WTC11 (cell line): ENCODE results near the gene NBEA. TPM values are rescaled to one million over a fixed set of nuclear protein-coding genes. Genes with fewer than 3 reads are reported as not detected.

Experiments
- ATAC-seq: fragments of 200-7000 bp; cut with Tn5 transposase; 2 replicates; pipeline ENCODE4 v1.10.0; 2021; ENCODE audit warnings: mild to moderate bottlenecking, moderate library complexity
- CTCF ChIA-PET: fragments of 300-600 bp; sonication (Branson Sonifier 250); formaldehyde crosslinking; loops from one replicate; lab custom pipeline; 2021; ENCODE audit warnings: antibody characterized with exemption; lab: Charles Lee
- POLR2A ChIA-PET: fragments of 350-600 bp; sonication (Branson Sonifier 250); formaldehyde crosslinking; loops from one replicate; lab custom pipeline; 2021; ENCODE audit warnings: antibody characterized with exemption; lab: Charles Lee
- DNase-seq: peaks from one replicate; pipeline ENCODE4 v3.0.0; 2021; ENCODE audit warnings: low spot score
- H3K27ac Mint-ChIP-seq: 2 replicates; pipeline ENCODE4 v1.8.0; 2021; ENCODE audit warnings: mixed read lengths
- H3K27me3 Mint-ChIP-seq: 2 replicates; pipeline ENCODE4 v1.8.0; 2021; ENCODE audit warnings: low read depth, mild to moderate bottlenecking, moderate library complexity, mixed read lengths
- H3K36me3 Mint-ChIP-seq: 2 replicates; pipeline ENCODE4 v1.8.0; 2021; ENCODE audit warnings: mixed read lengths
- H3K4me1 Mint-ChIP-seq: 2 replicates; pipeline ENCODE4 v1.8.0; 2022; ENCODE audit warnings: mixed read lengths
- H3K4me3 Mint-ChIP-seq: 2 replicates; pipeline ENCODE4 v1.8.0; 2021; ENCODE audit warnings: mild to moderate bottlenecking, moderate library complexity, mixed read lengths
- H3K9me3 Mint-ChIP-seq: 2 replicates; pipeline ENCODE4 v1.8.0; 2021; ENCODE audit warnings: mixed read lengths
- GABPB1 ChIP-seq: sonication (generic); formaldehyde crosslinking; IDR thresholded peaks from 2 replicates; pipeline ENCODE4 v1.8.1; 2023; ENCODE audit warnings: mild to moderate bottlenecking, missing genetic modification reagents
- MXD4 ChIP-seq: fragments of 250-450 bp; sonication (Bioruptor Pico); IDR thresholded peaks from 2 replicates; pipeline ENCODE4 v1.8.0; 2021; ENCODE audit warnings: mild to moderate bottlenecking, moderate library complexity, borderline replicate concordance
- MYBL2 ChIP-seq: sonication (generic); formaldehyde crosslinking; IDR thresholded peaks from 2 replicates; pipeline ENCODE4 v1.8.1; 2023; ENCODE audit warnings: mild to moderate bottlenecking, moderate library complexity, missing genetic modification reagents
- NFYB ChIP-seq: sonication (generic); formaldehyde crosslinking; conservative IDR thresholded peaks from 2 replicates; pipeline ENCODE4 v1.8.0; 2022; ENCODE audit warnings: low read depth, missing genetic modification reagents
- PRRX2 ChIP-seq: fragments of 250-450 bp; sonication (Bioruptor Pico); IDR thresholded peaks from 2 replicates; pipeline ENCODE4 v1.8.0; 2021; ENCODE audit warnings: mild to moderate bottlenecking
- RELA ChIP-seq: sonication (generic); formaldehyde crosslinking; IDR thresholded peaks from 2 replicates; pipeline ENCODE4 v1.8.1; 2022; ENCODE audit warnings: missing genetic modification reagents, mild to moderate bottlenecking, borderline replicate concordance
- SP1 ChIP-seq: sonication (generic); formaldehyde crosslinking; conservative IDR thresholded peaks from 2 replicates; pipeline ENCODE4 v1.8.1; 2022; ENCODE audit warnings: missing genetic modification reagents
- TP53 ChIP-seq: sonication (generic); formaldehyde crosslinking; IDR thresholded peaks from 2 replicates; pipeline ENCODE4 v1.8.1; 2023; ENCODE audit warnings: mild to moderate bottlenecking, missing genetic modification reagents
- ZNF416 ChIP-seq: fragments of 250-450 bp; sonication (Bioruptor Pico); IDR thresholded peaks from 2 replicates; pipeline ENCODE4 v1.9.0; 2021; ENCODE audit warnings: mild to moderate bottlenecking, inconsistent platforms
- ZNF423 ChIP-seq: fragments of 250-450 bp; sonication (Bioruptor Pico); IDR thresholded peaks from 2 replicates; pipeline ENCODE4 v2.1.2; 2022; ENCODE audit warnings: mild to moderate bottlenecking, moderate library complexity
- total RNA-seq: library from RNA; stranded (reverse); gene quantifications from 3 replicates; pipeline ENCODE4 v1.2.3, GENCODE V29; 2021
- TF ChIP-seq, protein P1 (sequence below): fragments of 250-450 bp; sonication (Bioruptor Pico); IDR thresholded peaks from 2 replicates; pipeline ENCODE4 v2.1.2; 2022; ENCODE audit warnings: mild to moderate bottlenecking, moderate library complexity
- TF ChIP-seq, protein P2 (sequence below): sonication (generic); formaldehyde crosslinking; conservative IDR thresholded peaks from 2 replicates; pipeline ENCODE4 v1.8.1; 2023; ENCODE audit warnings: mild to moderate bottlenecking, low read depth, missing genetic modification reagents, moderate library complexity
- TF ChIP-seq, protein P3 (sequence below): sonication (generic); formaldehyde crosslinking; IDR thresholded peaks from 2 replicates; pipeline ENCODE4 v1.8.0; 2023; ENCODE audit warnings: mild to moderate bottlenecking, missing genetic modification reagents
- TF ChIP-seq, protein P4 (sequence below): sonication (generic); formaldehyde crosslinking; IDR thresholded peaks from 2 replicates; pipeline ENCODE4 v1.8.1; 2022; ENCODE audit warnings: mild to moderate bottlenecking, missing genetic modification reagents, moderate library complexity, borderline replicate concordance
- TF ChIP-seq, protein P5 (sequence below): sonication (generic); formaldehyde crosslinking; IDR thresholded peaks from 2 replicates; pipeline ENCODE4 v1.8.0; 2022; ENCODE audit warnings: mild to moderate bottlenecking, missing genetic modification reagents
- TF ChIP-seq, protein P6 (sequence below): sonication (generic); formaldehyde crosslinking; IDR thresholded peaks from 2 replicates; pipeline ENCODE4 v1.8.0; 2023; ENCODE audit warnings: missing genetic modification reagents

NBEA gene
- total RNA-seq, 1 experiment from 2014 or later = 20.9 TPM

DNA sequence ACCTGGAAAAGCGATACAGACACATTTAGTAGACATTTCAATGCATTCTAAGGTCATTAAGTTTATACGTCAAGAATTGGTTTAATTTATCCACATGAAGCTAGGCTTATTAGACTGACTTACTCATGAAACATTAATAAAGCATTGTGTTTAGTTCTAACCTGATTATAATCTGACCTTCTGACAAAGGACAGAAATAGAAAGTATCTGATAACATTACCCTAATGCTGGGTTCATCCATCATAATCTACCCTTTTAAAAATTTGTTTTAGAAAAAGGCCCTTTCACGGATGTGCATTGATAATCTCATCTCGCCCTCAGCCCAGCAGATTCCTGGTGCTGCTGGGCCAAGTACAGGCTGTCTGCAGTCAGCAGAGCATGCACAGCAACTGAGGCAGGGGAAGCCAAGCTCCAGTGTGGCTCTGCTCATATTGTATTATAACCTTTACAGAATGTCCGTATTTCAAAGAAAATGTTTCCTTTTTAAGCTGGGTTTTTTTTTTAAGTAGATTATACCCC is 676.6 kb downstream of the NBEA start:
- no peaks in the 10 kb centered on the region for H3K36me3 Mint-ChIP-seq
- no peak overlapping the region for H3K4me3 Mint-ChIP-seq
- ATAC-seq (no peak), DNase-seq (no peak)
- H3K27ac Mint-ChIP-seq = no peak overlapping the region
- CTCF ChIA-PET = interaction anchor here (2.0 kb wide), 1 partner anchor 12 kb away, joined by 6 read pairs; no protein-coding TSS in a partner anchor
- no peaks in the 10 kb centered on the region for H3K27me3 Mint-ChIP-seq
- TF ChIP-seq, protein P1, sequence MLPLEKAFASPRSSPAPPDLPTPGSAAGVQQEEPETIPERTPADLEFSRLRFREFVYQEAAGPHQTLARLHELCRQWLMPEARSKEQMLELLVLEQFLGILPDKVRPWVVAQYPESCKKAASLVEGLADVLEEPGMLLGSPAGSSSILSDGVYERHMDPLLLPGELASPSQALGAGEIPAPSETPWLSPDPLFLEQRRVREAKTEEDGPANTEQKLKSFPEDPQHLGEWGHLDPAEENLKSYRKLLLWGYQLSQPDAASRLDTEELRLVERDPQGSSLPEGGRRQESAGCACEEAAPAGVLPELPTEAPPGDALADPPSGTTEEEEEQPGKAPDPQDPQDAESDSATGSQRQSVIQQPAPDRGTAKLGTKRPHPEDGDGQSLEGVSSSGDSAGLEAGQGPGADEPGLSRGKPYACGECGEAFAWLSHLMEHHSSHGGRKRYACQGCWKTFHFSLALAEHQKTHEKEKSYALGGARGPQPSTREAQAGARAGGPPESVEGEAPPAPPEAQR (CRISPR knock-in tag) = no peak
- TF ChIP-seq MXD4 (CRISPR knock-in tag) = no peak
- TF ChIP-seq, protein P2, sequence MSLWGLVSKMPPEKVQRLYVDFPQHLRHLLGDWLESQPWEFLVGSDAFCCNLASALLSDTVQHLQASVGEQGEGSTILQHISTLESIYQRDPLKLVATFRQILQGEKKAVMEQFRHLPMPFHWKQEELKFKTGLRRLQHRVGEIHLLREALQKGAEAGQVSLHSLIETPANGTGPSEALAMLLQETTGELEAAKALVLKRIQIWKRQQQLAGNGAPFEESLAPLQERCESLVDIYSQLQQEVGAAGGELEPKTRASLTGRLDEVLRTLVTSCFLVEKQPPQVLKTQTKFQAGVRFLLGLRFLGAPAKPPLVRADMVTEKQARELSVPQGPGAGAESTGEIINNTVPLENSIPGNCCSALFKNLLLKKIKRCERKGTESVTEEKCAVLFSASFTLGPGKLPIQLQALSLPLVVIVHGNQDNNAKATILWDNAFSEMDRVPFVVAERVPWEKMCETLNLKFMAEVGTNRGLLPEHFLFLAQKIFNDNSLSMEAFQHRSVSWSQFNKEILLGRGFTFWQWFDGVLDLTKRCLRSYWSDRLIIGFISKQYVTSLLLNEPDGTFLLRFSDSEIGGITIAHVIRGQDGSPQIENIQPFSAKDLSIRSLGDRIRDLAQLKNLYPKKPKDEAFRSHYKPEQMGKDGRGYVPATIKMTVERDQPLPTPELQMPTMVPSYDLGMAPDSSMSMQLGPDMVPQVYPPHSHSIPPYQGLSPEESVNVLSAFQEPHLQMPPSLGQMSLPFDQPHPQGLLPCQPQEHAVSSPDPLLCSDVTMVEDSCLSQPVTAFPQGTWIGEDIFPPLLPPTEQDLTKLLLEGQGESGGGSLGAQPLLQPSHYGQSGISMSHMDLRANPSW = no peak
- TF ChIP-seq, protein P3, sequence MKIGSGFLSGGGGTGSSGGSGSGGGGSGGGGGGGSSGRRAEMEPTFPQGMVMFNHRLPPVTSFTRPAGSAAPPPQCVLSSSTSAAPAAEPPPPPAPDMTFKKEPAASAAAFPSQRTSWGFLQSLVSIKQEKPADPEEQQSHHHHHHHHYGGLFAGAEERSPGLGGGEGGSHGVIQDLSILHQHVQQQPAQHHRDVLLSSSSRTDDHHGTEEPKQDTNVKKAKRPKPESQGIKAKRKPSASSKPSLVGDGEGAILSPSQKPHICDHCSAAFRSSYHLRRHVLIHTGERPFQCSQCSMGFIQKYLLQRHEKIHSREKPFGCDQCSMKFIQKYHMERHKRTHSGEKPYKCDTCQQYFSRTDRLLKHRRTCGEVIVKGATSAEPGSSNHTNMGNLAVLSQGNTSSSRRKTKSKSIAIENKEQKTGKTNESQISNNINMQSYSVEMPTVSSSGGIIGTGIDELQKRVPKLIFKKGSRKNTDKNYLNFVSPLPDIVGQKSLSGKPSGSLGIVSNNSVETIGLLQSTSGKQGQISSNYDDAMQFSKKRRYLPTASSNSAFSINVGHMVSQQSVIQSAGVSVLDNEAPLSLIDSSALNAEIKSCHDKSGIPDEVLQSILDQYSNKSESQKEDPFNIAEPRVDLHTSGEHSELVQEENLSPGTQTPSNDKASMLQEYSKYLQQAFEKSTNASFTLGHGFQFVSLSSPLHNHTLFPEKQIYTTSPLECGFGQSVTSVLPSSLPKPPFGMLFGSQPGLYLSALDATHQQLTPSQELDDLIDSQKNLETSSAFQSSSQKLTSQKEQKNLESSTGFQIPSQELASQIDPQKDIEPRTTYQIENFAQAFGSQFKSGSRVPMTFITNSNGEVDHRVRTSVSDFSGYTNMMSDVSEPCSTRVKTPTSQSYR = no peak
- TF ChIP-seq, protein P4, sequence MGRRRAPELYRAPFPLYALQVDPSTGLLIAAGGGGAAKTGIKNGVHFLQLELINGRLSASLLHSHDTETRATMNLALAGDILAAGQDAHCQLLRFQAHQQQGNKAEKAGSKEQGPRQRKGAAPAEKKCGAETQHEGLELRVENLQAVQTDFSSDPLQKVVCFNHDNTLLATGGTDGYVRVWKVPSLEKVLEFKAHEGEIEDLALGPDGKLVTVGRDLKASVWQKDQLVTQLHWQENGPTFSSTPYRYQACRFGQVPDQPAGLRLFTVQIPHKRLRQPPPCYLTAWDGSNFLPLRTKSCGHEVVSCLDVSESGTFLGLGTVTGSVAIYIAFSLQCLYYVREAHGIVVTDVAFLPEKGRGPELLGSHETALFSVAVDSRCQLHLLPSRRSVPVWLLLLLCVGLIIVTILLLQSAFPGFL = no peak
- no peak for TF ChIP-seq GABPB1 (CRISPR knock-in tag)
- no peak for TF ChIP-seq PRRX2 (CRISPR knock-in tag)
- TF ChIP-seq, protein P5, sequence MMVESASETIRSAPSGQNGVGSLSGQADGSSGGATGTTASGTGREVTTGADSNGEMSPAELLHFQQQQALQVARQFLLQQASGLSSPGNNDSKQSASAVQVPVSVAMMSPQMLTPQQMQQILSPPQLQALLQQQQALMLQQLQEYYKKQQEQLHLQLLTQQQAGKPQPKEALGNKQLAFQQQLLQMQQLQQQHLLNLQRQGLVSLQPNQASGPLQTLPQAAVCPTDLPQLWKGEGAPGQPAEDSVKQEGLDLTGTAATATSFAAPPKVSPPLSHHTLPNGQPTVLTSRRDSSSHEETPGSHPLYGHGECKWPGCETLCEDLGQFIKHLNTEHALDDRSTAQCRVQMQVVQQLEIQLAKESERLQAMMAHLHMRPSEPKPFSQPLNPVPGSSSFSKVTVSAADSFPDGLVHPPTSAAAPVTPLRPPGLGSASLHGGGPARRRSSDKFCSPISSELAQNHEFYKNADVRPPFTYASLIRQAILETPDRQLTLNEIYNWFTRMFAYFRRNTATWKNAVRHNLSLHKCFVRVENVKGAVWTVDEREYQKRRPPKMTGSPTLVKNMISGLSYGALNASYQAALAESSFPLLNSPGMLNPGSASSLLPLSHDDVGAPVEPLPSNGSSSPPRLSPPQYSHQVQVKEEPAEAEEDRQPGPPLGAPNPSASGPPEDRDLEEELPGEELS (CRISPR knock-in tag) = no peak
- TF ChIP-seq RELA (CRISPR knock-in tag) = no peak
- no peak for TF ChIP-seq NFYB (CRISPR knock-in tag)
- TF ChIP-seq, protein P6, sequence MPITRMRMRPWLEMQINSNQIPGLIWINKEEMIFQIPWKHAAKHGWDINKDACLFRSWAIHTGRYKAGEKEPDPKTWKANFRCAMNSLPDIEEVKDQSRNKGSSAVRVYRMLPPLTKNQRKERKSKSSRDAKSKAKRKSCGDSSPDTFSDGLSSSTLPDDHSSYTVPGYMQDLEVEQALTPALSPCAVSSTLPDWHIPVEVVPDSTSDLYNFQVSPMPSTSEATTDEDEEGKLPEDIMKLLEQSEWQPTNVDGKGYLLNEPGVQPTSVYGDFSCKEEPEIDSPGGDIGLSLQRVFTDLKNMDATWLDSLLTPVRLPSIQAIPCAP (CRISPR knock-in tag) = no peak
- no peak for TF ChIP-seq ZNF416 (CRISPR knock-in tag)
- TF ChIP-seq TP53 (CRISPR knock-in tag) = no peak
- no peak for TF ChIP-seq MYBL2 (CRISPR knock-in tag)
- no peak for TF ChIP-seq ZNF423 (CRISPR knock-in tag)
- no peak for TF ChIP-seq SP1 (CRISPR knock-in tag)
- no peaks in the 10 kb centered on the region for H3K9me3 Mint-ChIP-seq
- H3K4me1 Mint-ChIP-seq = peaks cover 14% of the 10 kb centered on the region
- POLR2A ChIA-PET = no interaction called here
